Stimulated activated CD8-positive, alpha-beta memory T cell treated with anti-CD3 and anti-CD28 coated beads, Interleukin-7, amount 100 ng/mL, for 24 hours (primary cell): ENCODE measurements around the gene TRAPPC3.
"Not testable (repeated sequence)": the region's sequence is repeated elsewhere in the genome, so short reads cannot be mapped to it uniquely, and the experiment has no call there.

Experiments
- DNase-seq: peaks from one replicate; pipeline ENCODE4 v3.0.0-alpha.2; 2020; ENCODE audit warnings: low read depth

Gene TRAPPC3

DNA sequence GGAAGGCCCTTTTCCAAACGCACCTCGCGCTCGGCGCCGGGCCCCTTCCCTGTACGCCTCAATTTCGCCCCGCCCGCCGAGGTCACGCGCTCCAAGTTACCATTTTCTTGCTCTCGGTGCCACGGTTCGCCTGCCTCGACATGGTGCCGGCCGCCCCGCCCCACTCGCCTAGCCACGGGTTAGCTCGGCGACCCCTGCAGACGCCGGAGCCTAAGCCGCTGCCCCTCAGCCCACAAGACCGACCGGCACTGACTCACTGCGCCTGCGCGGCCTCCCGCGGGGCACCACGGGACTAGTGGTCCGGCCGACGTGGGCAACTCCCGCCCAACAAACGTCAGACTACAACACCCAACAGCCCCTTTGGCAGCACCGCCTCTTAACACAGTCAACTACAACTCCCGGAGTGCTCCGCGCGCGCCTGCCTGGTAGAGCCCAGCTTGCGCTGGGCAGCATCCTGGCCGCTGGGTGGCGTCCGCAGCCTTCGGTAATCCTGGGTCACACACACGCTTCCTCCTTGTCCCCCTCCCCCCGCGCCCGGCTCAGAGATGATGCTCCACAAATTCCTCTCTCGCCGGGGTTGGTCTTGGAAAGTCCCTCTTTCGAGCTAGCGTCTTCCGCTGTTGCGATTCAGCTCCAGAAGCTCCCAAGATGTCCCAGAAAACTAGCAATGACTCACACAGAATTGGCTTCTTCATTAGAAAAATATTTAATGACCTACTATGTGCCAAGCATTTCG, at the start of gene TRAPPC3:
Gene TRAPPC3, minus strand, starts transcription at position 250 of the 736 bp plus-strand sequence. Its CDS starts 108 bp downstream, at position 142.
- peak; percentile 99 for DNase-seq

DNA sequence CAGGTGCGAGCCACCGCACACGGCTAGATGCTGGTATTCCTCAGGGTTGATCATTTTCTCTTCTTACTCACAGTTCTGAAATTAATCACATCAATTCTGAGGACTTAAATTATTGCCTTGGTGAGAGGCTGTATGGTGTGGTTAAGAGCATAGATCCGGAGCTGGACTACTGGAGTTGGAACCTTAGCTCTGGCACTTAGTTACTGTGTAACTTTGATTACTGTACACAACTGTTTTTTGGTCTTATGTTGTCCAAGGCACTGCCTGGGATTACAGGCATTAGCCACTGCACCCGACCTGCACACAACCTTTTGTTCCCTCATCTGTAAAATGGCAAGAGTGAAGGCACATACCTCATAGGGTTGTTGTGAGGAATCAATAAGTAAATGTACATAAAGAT, 49.4 kb upstream of the TRAPPC3 start:
- no peak for DNase-seq

DNA sequence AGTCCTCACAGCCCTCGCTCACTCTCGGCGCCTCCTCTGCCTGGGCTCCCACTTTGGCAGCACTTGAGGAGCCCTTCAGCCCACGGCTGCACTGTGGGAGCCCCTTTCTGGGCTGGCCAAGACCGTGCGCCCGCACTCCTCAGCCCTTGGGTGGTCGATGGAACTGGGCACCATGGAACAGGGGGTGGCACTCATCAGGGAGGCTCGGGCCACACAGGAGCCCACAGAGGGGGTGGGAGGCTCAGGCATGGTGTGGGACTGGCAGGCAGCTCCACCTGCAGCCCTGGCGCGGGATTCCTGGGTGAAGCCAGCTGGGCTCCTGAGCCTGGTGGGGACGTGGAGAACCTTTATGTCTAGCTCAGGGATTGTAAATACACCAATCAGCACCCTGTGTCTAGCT, 47.5 kb upstream of the TRAPPC3 start:
- DNase-seq = not testable (repeated sequence)

DNA sequence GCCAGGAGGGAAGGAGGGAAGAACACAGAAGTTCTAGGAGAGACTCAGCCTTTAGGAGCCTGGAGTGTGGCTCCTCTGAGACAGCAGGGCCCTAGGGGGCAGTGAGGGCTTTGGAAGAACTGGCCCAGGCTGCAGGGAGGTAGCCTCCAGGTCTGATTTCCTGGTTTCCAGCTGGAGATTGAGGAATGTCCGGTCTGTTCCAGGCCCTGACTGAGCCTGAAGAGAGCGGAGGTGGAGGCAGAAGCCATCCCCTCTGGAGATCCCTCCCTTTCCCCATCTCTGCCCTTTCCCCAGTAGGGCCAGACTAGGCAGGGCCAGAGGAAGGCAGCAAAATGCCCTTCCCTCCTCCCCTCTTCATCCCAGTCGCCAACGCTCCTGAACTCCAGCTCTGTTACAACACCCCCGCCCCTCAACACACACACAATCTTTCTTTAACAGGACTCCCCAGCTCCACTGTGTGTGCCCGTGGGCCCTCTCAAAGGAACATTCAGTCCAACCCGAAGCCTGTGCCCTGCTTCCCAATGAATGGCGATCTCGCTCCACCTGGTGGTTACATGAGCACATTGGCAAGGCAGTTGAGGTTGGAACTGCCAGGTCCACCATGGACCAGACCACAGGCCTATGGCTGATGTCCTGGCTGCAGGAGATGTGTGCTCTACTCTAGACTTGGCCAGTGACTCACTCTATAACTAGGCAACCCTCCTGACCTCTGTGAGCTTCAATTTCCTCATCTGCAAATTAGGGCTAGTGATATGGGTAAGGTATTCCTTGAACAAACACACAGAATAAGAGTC, 38.7 kb upstream of the TRAPPC3 start:
- peak; percentile 49 for DNase-seq

DNA sequence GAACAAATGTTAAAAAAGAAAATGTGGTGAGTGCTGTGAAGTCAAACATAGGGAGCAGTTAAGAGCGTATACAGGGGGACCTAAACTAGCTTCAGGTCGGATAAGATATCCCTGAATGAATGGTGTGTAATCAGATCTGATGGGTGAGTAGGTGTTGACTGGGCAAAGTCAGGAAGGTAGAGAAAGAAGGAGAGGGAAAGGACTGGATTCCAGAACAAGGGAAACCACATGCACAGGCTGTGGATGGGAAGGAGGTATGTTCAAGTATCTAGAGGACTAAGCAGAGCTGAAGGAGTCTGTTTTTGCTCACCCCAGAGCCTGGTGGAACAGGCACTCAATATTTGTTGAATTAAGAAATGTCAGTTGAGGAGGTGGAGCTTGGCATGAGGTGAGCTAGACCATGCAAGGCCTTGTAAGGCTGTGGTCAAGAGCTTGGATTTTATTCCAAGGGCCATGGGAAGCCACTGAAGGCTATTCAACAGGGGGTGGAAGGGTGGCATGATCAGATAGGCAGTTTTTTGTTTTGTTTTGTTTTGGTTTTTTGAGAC, 34.1 kb upstream of the TRAPPC3 start:
- DNase-seq = no peak

DNA sequence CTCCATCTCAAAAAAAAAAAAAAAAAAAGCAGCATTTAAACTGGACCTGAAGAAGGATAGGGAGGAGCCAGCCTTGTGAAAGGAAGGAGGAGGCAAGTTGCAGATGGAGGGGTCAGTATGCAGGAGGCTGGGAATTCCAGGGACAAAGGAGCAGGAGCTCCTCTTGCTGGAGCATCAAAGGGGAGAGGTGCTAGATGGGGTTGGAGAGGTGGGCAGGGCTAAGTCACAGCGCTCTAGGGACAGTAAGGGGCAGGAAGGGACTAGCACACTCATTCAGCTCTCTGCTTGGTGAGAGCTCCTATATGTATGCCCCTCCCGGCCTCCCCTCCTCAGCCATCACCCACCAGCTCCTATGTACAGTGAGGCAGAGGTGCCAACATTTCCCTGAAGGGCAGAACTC, 33.4 kb upstream of the TRAPPC3 start:
- no peak for DNase-seq

DNA sequence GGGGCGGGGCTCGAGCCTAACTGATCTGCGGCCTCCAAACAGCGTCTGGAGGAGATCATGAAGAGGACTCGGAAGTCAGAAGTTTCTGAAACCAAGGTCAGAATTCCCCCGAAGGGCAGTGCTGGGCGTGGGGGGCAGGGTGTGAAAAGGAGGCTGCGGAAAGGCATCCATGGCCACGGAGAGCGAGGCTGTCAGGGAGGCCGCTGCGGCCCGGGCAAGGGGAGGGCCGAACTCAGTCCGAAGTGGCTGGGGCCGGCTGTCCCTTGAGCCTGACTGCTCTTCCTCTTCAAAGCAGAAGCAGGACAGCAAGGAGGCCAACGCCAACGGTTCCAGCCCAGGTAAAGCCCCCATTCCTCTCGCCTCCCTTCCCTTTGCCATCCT, 29.9 kb upstream of the TRAPPC3 start:
- no peak for DNase-seq

DNA sequence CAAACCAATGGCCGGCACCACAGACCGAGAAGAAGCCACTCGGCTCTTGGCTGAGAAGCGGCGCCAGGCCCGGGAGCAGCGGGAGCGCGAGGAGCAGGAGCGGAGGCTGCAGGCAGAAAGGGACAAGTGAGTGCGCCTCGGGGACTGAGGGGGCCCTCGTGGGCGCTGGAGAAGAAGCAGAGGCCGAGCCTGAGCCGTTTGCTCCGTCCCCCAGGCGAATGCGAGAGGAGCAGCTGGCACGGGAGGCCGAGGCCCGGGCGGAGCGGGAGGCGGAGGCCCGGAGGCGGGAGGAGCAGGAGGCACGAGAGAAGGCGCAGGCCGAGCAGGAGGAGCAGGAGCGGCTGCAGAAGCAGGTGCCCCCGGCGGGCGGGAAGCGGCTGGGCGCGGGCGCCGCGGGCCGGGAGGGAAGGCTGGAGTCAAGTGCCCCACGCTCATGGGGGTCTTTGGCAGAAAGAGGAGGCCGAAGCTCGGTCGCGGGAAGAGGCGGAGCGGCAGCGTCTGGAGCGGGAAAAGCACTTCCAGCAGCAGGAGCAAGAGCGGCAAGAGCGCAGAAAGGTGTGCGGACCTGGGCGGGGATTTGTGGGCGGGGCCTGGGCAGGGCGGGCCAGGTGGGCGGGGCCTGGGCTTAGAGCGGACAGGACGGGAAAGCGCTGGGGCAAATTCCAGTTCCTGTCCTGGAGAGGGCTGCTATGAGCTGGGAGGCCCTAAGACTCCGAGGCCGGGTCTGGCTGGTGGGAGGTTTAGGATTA, 29.4 kb upstream of the TRAPPC3 start:
- no peak for DNase-seq

DNA sequence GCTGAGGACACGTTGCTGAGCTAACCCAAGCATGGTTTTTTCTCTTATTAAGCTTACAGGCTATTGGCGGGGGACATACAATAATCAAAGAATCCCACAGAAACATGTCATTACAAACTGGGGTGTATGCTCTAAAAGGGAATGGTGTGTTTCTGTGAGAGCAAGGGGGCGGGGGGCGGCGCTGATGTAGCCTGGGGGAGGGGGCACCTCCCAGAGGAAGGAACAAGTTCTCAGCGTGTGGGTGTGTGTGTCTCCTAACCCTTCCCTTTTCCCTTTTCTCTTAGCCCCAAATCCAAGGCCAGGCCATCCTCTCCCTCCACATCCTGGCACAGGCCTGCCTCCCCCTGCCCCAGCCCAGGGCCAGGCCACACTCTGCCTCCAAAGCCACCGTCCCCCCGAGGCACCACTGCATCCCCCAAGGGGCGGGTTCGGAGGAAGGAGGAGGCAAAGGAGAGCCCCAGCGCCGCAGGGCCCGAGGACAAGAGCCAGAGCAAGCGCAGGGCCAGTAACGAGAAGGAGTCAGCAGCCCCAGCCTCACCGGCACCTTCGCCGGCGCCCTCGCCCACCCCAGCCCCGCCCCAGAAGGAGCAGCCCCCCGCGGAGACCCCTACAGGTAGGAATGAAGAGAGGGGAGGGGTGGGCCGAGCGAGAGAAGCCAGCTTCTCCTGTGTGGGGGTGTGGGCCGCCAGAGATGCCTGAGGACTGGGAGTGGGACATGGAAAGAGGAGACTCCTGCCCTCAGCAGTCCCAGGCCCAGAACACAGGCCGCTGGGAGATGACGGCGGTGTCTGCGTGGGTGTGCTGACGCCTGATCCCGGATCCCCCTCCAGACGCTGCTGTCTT, 28.5 kb upstream of the TRAPPC3 start:
- DNase-seq = no peak

DNA sequence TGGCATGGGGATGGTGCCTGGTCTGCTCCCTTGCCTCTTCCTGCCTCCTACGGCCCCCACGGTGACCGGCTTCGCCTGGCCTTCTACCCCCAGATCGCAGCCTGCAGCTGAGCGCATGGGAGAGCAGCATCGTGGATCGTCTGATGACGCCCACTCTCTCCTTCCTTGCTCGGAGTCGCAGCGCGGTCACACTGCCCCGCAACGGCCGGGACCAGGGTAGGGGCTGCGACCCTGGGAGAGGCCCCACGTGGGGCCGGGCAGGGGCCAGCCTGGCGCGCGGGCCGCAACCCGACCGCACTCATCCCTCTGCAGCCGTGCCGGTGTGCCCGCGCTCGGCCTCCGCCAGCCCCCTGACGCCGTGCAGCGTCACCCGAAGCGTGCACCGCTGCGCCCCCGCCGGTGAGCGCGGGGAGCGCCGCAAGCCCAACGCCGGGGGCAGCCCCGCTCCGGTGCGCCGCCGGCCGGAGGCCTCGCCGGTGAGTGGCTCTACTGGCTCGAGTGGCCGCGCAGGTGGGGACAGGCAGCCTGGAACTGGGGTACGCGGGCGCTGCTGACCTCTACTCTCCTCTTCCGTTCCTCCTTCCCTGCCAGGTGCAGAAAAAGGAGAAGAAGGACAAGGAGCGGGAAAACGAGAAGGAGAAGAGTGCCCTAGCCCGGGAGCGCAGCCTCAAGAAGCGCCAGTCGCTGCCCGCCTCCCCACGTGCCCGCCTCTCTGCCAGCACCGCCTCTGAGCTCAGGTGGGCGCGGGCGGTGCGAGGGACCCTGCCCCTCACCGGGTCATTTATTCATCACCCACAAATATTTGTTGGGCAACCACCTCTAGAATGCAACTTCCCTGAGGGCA, 27.0 kb upstream of the TRAPPC3 start:
- no peak for DNase-seq

DNA sequence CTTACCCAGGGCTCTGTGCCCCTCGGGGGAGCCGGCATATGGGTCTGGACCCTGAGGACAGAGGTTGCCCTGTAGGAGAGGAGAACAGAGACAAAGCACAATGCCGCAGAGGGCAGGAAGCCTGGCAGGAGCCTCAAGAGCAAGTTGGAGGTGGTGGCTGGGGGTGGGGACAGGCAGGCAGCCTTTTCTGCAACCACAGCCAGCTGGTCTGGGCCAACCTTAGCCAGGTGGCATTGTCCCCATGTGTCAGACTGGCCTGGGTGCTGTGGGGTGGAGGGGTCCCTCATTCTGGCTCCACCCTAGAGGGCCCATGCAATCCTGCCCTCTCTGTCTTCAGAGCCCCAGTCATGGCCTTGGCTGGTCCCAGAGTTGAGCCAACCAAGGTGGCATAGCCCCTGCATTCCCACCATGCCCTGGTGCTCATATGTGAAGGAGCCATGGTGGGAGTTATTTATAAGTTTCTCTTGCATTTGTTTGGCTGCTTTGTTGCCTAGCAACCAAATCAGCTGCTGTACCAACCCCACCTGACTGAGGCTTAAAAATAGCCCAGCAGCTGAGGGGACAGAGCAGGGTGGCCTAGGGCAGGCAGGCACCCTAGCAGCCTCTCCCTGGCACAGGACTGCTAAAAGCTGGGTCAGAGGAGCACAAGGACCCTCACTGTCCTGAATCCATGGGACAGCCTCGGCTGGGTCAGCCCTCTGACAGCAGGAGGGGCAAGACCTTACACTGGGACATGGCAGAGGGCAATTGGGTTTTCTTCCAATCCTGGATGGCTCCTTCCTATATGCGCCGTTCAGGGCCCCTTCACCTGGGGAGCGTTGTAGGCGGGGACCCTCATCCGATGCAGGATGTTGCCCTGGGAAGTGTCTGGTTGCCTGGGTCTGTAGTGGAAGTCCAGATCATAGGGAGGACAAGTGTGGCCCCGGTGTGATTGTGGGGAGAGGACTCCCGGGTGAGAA, 26.1 kb upstream of the TRAPPC3 start:
- no peak for DNase-seq

DNA sequence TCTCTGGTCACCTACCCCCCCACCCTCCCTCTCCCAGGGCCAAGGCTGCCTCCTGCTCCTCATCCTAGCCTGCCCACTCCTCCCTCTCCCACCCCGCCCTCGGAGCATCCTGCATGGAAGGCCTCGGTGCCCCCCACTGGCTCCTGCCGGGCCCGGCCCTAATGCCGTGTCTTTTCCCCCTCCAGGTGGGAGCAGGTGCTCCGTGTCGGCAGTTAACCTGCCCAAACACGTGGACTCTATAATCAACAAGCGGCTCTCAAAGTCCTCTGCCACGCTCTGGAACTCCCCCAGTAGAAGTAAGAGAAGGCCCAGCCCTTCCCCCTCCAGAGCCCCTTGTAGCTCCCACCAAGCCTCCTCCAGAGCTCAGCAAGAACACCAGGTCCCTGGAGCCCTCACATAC, 25.4 kb upstream of the TRAPPC3 start:
- DNase-seq = no peak

DNA sequence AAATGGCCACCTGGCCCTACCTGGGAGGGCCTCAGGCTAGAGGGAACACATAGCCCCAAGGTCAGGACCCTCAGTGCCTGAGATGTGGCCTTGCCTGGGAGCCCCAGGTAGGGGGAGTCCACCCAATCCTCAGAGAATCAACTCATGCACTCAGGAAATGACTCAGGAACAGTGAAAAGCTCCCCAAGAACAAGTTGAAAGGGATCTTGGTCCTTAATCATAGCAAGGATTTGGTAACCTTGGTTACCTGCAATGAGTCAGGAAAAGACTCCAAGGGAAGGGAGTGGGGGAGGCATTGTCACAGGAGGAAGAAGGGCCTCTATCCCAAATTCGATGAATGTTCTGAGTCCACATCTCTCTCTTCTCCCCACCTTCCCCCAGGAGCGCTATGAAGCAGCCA, 23.7 kb upstream of the TRAPPC3 start:
- no peak for DNase-seq

DNA sequence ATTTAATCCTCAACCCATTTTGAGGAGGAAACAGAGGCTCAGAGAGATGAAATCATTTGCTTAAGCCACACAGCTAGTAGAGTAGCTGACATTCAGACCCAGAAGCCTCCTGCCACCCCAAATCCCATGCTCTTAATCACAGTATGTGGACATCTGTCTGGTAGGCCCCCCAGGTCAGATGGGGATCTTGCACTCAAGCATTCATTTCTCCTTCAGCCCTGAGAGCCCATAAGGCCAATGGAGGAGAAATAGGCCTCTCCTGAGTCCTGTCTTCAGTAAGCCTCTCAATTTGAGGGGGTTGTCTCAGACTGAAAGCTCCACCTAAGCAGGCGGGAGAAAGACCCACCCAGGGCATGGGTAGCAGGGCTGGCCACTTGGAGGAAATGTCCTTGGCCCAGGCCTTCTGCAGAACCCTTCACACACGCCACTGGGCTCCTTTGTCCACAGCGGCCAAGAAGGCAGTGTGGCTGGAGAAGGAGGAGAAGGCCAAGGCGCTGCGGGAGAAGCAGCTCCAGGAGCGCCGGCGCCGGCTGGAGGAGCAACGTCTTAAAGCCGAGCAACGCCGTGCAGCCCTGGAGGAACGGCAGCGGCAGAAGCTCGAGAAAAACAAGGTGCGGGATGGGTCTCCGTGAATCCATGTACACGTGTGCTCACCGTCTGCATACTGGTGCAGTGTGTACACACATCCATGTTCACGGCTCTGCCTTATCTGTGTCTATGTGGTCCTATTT, 22.9 kb upstream of the TRAPPC3 start:
- no peak for DNase-seq

DNA sequence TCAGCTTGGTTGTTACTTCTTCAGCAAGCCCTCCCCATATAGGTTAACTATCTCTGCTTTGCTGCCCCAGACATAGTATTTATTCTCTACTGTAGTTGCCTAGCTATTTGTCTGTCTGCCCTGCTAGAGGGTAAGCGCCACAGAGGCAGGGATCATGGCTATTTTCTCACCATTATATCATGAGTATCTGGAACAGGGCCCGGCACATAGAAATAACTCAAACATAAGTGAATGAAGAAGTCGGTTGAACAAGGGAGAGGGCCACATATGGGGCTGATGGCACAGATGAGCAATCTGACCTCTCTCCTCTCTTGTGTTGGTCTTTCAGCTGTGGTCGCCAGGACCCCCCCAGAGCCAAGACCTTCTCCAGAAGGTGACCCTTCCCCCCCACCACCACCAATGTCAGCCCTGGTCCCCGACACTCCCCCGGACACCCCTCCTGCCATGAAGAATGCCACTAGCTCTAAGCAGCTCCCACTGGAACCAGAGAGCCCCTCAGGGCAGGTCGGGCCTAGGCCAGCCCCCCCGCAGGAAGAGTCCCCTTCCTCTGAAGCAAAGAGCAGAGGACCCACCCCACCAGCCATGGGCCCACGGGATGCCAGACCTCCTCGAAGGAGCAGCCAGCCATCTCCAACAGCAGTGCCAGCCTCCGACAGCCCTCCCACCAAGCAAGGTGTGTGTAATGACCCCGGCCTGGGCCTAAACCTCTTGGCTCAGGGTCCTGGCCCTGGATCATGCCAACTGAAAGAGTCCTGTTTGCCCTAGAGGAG, 21.5 kb upstream of the TRAPPC3 start:
- DNase-seq = no peak

DNA sequence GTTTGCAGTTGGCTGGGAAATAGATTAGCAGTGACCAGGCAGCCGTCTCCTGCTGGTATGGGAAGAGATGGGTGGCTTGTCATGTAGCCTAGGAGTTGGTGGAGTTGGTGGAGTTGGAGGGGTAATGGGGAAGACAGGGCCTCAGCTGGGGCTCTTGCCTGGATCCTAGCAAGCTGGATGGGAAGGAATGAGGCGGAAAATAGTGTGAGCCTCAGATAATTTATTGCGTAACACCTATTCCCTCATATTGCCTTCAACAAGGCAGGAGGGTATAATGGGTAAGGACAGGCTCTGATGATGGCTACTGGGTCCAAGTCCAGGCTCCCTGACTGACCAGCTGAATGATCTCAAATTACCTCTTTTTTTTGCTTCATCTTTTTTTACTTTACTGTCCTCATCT, 19.2 kb upstream of the TRAPPC3 start:
- no peak for DNase-seq

DNA sequence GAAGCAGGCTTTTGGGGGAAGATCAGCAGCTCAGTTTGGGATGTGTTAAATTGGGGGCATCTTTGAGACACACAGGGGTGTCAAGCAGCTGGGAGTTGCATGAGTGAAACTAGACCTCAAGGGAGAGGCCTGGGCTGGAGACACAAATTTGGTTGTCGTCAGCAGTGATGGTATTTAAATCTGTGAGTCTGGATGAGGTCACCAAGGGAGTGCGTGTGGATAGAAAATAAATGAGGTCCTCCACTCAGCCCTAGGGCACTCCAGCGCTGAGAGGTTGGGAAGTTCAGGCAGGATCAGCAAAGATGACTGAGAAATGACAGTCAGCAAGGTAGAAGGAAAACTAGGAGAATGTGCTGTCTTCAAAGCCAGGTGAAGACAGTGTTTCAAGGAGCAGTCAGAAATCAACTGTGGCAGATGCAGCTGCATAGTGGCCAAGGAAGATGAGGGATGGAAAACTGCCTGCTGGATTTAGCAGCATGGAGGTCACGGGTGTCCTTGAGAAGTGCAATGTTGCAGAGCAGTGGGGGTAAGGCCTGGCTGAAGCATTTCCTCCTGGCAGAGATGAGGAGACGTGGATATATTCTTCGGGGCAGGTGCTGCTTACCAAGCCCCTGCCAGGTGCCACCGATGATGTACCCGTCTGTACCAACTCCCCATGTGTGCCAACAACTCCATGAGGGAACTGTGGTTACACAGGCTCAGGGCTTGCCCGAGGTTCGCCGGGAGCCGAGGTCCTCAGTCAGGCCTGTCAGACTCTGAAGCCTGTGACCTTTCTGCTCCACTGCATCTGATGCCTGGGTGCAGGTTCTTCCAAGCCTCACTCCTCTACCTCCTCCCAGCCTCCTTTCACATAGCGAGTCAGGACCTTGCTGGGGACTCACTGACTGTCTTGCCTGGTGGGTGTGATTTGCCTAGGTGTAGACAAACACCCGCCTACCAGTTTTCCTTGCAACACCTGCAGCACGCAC, 17.9 kb upstream of the TRAPPC3 start:
- no peak for DNase-seq
